Fibroblast of the aortic adventitia (primary cell): ENCODE measurements around the gene FADS2. TPM values are rescaled to one million over a fixed set of nuclear protein-coding genes. Genes with fewer than 3 reads are reported as not detected.

Source experiments
- DNase-seq: peaks from one replicate; pipeline ENCODE4 v3.0.0-alpha.2; 2010; ENCODE audit warnings: low read depth
- H3K4me3 ChIP-seq: 2 replicates; pipeline ENCODE4 v1.5.1; 2011; ENCODE audit warnings: low read depth, mild to moderate bottlenecking, control low read depth, low read length, moderate library complexity
- CTCF ChIP-seq: IDR thresholded peaks from 2 replicates; pipeline ENCODE4 v1.5.1; 2011; ENCODE audit warnings: mild to moderate bottlenecking, low read length, control low read depth, inconsistent platforms; ENCODE audit not compliant: insufficient read depth
- total RNA-seq: library from RNA; depleted of rRNA; stranded (reverse); fragments of >200 nt; gene quantifications from 2 replicates; pipeline ENCODE4 v1.2.3, GENCODE V29; 2012; ENCODE audit warnings: low replicate concordance

Gene FADS2
- total RNA-seq, 1 donor = 125 TPM

GRCh38 chr11:61782299-61782698 lies 45.8 kb upstream of the FADS2 start:
- no peak overlapping the region for H3K4me3 ChIP-seq
- no peak for DNase-seq
- TF ChIP-seq CTCF = no peak

- no peak for DNase-seq
- TF ChIP-seq CTCF = no peak
- no peak overlapping the region for H3K4me3 ChIP-seq
Observed at GRCh38 chr11:61782841-61783240, 45.3 kb upstream of the FADS2 start.

GRCh38 chr11:61783717-61784505 lies 44.2 kb upstream of the FADS2 start:
- no peak for DNase-seq
- no peak overlapping the region for H3K4me3 ChIP-seq
- no peak for TF ChIP-seq CTCF

GRCh38 chr11:61784506-61784805 lies 43.6 kb upstream of the FADS2 start:
- no peak overlapping the region for H3K4me3 ChIP-seq
- no peak for DNase-seq
- TF ChIP-seq CTCF = no peak

DNA sequence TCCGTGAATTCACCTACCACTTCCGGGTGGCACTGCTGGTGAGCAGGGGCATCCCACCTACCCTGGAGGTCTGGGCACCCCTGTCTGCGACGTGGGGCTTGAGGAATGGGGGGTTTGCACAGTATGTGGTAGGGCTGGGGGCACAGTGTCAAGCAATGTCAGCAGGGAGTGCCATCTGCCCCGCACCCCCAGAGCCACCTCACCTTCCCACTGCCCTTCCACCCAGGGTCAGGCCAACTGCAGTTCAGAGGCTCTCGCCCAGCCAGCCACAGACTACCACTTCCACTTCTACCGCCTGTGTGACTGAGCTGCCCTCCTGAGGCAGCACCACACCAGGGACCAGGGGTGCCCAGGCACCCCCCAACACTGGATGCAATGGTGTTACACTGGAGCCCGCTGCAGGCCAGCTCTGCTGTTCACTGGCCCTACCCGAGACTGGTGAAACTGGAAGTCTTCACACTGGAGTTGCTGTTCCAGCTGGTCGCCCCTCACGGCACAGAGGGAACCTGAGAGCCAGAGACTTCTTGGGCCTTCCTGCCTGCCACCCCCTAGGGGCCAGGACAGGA lies 42.2 kb upstream of the FADS2 start:
- TF ChIP-seq CTCF = no peak
- H3K4me3 ChIP-seq = no peak overlapping the region
- no peak for DNase-seq

- H3K4me3 ChIP-seq = no peak overlapping the region
- DNase-seq = peak; percentile 51
- peak; percentile 57 for TF ChIP-seq CTCF
Observed at GRCh38 chr11:61787928-61788491, 40.1 kb upstream of the FADS2 start.
